ENCODE results near the gene TM4SF4.

DNA sequence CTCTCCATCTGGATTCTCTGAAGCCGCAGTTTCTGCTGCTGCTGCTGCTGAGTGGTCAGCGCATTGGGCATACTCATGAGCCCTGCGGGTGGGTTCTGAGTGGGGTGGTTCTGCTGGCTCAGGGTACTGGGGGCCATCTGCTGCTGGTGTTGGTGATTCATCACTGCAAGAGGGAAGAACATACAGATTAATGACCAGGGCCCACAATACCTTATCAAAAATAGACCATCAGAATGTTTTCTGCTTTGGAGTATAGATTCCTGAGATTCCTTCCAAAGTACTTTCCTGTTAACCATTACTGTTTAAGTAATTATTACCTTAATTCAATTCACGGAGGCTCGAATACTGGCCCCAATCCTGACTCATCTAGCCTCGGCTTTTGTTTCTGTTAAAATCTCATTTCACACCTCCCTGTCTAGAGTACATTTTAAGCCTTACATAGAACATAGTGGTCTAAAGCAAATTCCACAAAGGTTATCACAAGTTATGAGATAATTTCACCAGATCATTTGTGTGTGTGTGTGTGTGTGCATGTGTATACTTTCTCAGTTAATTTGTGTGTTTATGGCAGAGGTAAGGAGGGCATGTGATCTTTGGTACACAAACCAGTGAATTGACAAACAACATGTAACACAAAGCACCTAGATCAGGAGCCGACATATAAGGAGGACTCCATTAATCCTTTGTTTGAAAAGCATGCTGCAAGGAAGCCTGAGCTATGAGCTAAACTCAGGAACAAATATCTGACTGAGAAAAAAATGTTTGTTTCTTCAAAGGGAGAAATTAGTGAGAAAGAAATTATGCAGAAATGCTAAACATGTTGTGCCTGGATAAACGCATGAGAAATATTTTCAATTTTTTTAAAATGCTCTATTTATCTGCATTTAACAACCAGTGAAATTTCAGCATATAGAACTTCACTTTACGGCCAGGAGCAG, 68.1 kb downstream of the TM4SF4 start:
- TF ChIP-seq, protein P1, sequence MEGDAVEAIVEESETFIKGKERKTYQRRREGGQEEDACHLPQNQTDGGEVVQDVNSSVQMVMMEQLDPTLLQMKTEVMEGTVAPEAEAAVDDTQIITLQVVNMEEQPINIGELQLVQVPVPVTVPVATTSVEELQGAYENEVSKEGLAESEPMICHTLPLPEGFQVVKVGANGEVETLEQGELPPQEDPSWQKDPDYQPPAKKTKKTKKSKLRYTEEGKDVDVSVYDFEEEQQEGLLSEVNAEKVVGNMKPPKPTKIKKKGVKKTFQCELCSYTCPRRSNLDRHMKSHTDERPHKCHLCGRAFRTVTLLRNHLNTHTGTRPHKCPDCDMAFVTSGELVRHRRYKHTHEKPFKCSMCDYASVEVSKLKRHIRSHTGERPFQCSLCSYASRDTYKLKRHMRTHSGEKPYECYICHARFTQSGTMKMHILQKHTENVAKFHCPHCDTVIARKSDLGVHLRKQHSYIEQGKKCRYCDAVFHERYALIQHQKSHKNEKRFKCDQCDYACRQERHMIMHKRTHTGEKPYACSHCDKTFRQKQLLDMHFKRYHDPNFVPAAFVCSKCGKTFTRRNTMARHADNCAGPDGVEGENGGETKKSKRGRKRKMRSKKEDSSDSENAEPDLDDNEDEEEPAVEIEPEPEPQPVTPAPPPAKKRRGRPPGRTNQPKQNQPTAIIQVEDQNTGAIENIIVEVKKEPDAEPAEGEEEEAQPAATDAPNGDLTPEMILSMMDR (IDR thresholded peaks at IDR 0.05) = no peak
- no peak for TF ChIP-seq POLR2A (IDR thresholded peaks at IDR 0.05)

All from esophagus squamous epithelium (tissue), 4 donors.